Right lung (tissue), 10 donors: ENCODE measurements around the gene MMP14. TPM values are rescaled to one million over a fixed set of nuclear protein-coding genes. Genes with fewer than 3 reads are reported as not detected.
A peak's percentile ranks its signal among the peaks of the same experiment; 100 is the strongest.
"Not testable (repeated sequence)": the region's sequence is repeated elsewhere in the genome, so short reads cannot be mapped to it uniquely, and the experiment has no call there.

Experiments used
- DNase-seq, 2 donors: peaks; one replicate each; pipeline ENCODE4 v3.0.0-alpha.2; 2013
- long read RNA-seq, 8 donors: transcript quantifications; one replicate each; lab custom pipeline, GENCODE V29; 2026
- polyA plus RNA-seq, 5 donors: library from polyadenylated mRNA; unstranded; fragments of 120-200 nt; gene quantifications; one replicate each; pipeline versions ENCODE4 v1.2.1 to v1.2.3, GENCODE V29; 2013; ENCODE audit warnings: inconsistent platforms in 1 of 5, low replicate concordance in 1 of 5; ENCODE audit not compliant: insufficient read length in 5 of 5, insufficient read depth in 1 of 5

The MMP14 gene
- 100 to 1,000 TPM; 165 to 216 (median 186) TPM for polyA plus RNA-seq
- long read RNA-seq, donor 1, transcript MMP14-202 (2 exons, 560 nt), result major isoform, 23 of 83 reads
- long read RNA-seq, donor 1, transcript MMP14-201 (10 exons, 3,732 nt), result minor isoform, 21 of 83 reads
- long read RNA-seq, donor 1, partial matches to known transcripts, result 31 of 83 reads
- long read RNA-seq, donor 1, other reads (novel, unspliced or antisense), result 8 of 83 reads
- long read RNA-seq, donor 2, transcript MMP14-202 (2 exons, 560 nt), result major isoform, 7 of 19 reads
- long read RNA-seq, donor 2, transcript MMP14-201 (10 exons, 3,732 nt), result major isoform, 7 of 19 reads
- long read RNA-seq, donor 2, partial matches to known transcripts, result 0 of 19 reads
- long read RNA-seq, donor 2, other reads (novel, unspliced or antisense), result 5 of 19 reads
- long read RNA-seq, donor 3, transcript MMP14-202 (2 exons, 560 nt), result major isoform, 12 of 28 reads
- long read RNA-seq, donor 3, transcript MMP14-201 (10 exons, 3,732 nt), result minor isoform, 11 of 28 reads
- long read RNA-seq, donor 3, partial matches to known transcripts, result 5 of 28 reads
- long read RNA-seq, donor 3, other reads (novel, unspliced or antisense), result 0 of 28 reads
- long read RNA-seq, donor 4, transcript MMP14-202 (2 exons, 560 nt), result major isoform, 14 of 28 reads
- long read RNA-seq, donor 4, transcript MMP14-201 (10 exons, 3,732 nt), result major isoform, 14 of 28 reads
- long read RNA-seq, donor 4, partial matches to known transcripts, result 0 of 28 reads
- long read RNA-seq, donor 4, other reads (novel, unspliced or antisense), result 0 of 28 reads
- long read RNA-seq, donor 5, transcript MMP14-202 (2 exons, 560 nt), result major isoform, 14 of 79 reads
- long read RNA-seq, donor 5, transcript MMP14-201 (10 exons, 3,732 nt), result minor isoform, 9 of 79 reads
- long read RNA-seq, donor 5, partial matches to known transcripts, result 39 of 79 reads
- long read RNA-seq, donor 5, other reads (novel, unspliced or antisense), result 17 of 79 reads
- long read RNA-seq, donor 6, transcript MMP14-201 (10 exons, 3,732 nt), result major isoform, 18 of 74 reads
- long read RNA-seq, donor 6, transcript MMP14-202 (2 exons, 560 nt), result minor isoform, 17 of 74 reads
- long read RNA-seq, donor 6, partial matches to known transcripts, result 31 of 74 reads
- long read RNA-seq, donor 6, other reads (novel, unspliced or antisense), result 8 of 74 reads
- long read RNA-seq, donor 7, transcript MMP14-201 (10 exons, 3,732 nt), result major isoform, 17 of 36 reads
- long read RNA-seq, donor 7, transcript MMP14-202 (2 exons, 560 nt), result minor isoform, 11 of 36 reads
- long read RNA-seq, donor 7, partial matches to known transcripts, result 0 of 36 reads
- long read RNA-seq, donor 7, other reads (novel, unspliced or antisense), result 8 of 36 reads
- long read RNA-seq, donor 8, transcript MMP14-201 (10 exons, 3,732 nt), result minor isoform, 7 of 20 reads
- long read RNA-seq, donor 8, transcript MMP14-202 (2 exons, 560 nt), result major isoform, 8 of 20 reads
- long read RNA-seq, donor 8, partial matches to known transcripts, result 5 of 20 reads
- long read RNA-seq, donor 8, other reads (novel, unspliced or antisense), result 0 of 20 reads

- DNase-seq, result peak in 1 of 2 donors; percentile 89
These were observed at the start of gene MMP14 for GRCh38 chr14:22836301-22837113. TSS of gene MMP14 (plus strand) at chr14:22836585. CDS start at chr14:22836818, 233 bp downstream.

GRCh38 chr14:22786685-22787084 is 49.7 kb upstream of the MMP14 start:
- DNase-seq, result no peak

- DNase-seq, result no peak
These were observed 45.1 kb upstream of the MMP14 start for GRCh38 chr14:22791301-22791700.

GRCh38 chr14:22792158-22792557 is 44.2 kb upstream of the MMP14 start:
- no peak for DNase-seq

- not testable (repeated sequence) for DNase-seq
These were observed 42.8 kb upstream of the MMP14 start for GRCh38 chr14:22793550-22793949.

- DNase-seq, result no peak
These were observed 42.4 kb upstream of the MMP14 start for GRCh38 chr14:22793976-22794375.

- no peak for DNase-seq
These were observed 41.8 kb upstream of the MMP14 start for GRCh38 chr14:22794551-22794951.

GRCh38 chr14:22796087-22796707 is 40.2 kb upstream of the MMP14 start:
- DNase-seq, result no peak

GRCh38 chr14:22797017-22797917 is 39.1 kb upstream of the MMP14 start:
- no peak for DNase-seq

- DNase-seq, result no peak
These were observed 37.9 kb upstream of the MMP14 start for GRCh38 chr14:22798528-22798927.

GRCh38 chr14:22800346-22800745 is 36.0 kb upstream of the MMP14 start:
- DNase-seq, result no peak

- DNase-seq, result no peak
These were observed 34.7 kb upstream of the MMP14 start for GRCh38 chr14:22801716-22802115.

GRCh38 chr14:22802860-22803686 is 33.3 kb upstream of the MMP14 start:
- DNase-seq, result no peak

GRCh38 chr14:22803687-22803974 is 32.8 kb upstream of the MMP14 start:
- DNase-seq, result no peak

- not testable (repeated sequence) for DNase-seq
These were observed 31.1 kb upstream of the MMP14 start for GRCh38 chr14:22805235-22805634.

GRCh38 chr14:22807432-22808087 is 28.8 kb upstream of the MMP14 start:
- DNase-seq, result no peak
